ENCODE measurements around the gene SMC4.
"Not testable (repeated sequence)": the region's sequence is repeated elsewhere in the genome, so short reads cannot be mapped to it uniquely, and the experiment has no call there.

Gene SMC4

GRCh38 chr3:160447544-160447943 is 48.1 kb downstream of the SMC4 start:
- DNase-seq, result no peak

- peak; percentile 67 to 76 for DNase-seq
These were observed 49.6 kb downstream of the SMC4 start for GRCh38 chr3:160448845-160449635.

DNA sequence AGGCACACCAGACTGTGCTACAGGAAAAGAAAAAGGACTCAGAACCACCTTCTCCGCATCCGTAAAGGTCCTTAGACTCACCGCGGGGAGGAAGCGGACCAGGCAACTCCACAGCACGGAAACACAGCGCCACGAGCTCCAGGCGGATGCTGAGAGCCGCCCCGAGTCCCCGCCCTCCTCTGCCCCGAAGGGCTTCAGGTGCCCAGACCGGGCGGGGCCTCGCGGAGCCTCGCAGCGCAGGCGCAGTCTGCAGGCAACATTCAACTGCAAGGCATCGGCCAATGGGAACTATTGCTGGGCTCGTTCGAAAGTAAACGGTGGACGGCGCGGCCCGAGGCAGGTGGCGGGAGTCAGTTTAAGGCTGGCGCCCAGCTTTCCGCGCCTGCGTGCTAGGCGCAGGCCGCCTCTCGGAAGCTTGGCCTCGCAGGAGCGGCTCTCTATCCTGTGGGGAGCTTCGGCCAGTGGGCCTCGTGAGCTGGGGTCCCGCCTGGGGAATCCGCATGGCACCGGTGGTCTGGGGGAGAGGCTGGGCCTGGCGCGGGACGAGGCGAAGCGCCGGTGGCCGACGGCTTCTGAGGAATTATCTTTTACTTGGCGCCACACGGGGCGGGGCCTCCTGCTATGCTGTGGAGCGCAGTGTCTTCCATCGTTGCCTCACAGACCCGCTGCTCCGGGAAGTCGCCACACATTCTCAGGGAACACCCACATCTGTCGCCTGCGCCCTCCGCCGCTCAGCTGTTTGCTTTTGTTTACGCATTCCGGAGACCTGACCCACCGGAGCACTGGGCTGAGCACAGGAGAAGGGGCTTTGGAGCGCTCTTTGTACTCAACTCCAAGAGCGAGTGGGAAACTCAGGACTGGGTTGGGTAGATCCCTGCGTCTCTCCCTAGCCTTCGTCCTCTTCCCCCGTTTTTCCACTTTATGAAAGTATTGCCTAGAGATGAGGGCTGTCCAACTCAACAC is 50.5 kb downstream of the SMC4 start, which contains the start of gene TRIM59:
TSS of gene TRIM59 (minus strand) at position 151 of the 963 bp plus-strand sequence. CDS start 10,603 bp downstream, outside the sequence.
- peak; percentile 76 for DNase-seq

- DNase-seq, result no peak
These were observed 51.4 kb downstream of the SMC4 start for GRCh38 chr3:160450846-160451245.

DNA sequence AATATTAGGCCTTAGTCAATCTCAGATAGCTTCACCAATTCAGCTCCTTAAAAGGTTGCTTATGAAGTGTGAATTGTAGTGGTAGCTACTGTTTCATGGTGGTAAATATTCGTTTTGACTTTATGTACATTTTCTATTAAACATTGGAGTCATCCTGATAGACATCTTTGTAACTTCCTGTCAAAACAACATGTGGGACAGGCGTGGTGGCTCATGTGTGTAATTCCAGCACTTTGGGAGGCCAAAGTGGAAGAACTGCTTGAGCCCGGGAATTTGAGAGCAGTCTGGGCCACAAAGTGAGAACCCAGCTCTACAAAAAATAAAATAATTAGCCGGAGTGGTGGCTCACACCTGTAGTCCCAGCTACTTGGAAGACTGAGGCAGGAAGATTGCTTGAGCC is 52.2 kb downstream of the SMC4 start:
- DNase-seq, result no peak

DNA sequence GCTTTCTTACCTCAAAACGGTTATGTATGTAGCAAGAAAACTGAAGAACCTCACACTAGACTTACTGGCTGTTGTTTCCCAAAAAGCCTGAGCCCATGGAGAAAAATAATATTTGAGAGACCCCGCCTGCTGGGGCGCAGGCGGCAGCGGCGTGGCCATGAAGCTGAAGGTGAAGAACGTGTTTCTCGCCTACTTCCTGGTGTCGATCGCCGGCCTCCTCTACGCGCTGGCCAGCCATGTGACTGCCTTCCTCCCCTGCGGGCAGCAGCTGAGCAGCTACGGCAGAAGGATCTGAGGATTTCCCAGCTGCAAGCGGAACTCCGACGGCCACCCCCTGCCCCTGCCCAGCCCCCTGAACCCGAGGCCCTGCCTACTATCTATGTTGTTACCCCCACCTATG is 52.8 kb downstream of the SMC4 start:
- not testable (repeated sequence) for DNase-seq

DNA sequence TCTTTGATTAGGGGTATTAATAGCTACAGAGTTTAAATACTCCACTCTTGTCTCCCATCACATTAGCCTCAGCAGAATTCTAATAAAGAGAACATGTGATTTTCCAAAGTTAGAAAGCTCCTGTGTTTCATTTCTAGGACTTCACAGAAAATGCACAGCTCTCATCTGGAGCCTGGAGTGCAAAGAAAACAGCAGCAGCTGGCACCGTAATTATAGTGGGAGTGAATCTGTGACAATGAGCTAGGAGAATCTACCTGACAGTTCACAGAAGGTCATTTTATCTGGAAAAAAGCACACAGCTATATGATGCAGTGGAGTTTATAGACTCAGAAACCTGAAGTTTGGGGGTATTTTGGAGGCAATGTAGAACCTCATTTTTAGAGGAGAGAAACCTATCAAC is 55.5 kb downstream of the SMC4 start:
- no peak for DNase-seq

DNA sequence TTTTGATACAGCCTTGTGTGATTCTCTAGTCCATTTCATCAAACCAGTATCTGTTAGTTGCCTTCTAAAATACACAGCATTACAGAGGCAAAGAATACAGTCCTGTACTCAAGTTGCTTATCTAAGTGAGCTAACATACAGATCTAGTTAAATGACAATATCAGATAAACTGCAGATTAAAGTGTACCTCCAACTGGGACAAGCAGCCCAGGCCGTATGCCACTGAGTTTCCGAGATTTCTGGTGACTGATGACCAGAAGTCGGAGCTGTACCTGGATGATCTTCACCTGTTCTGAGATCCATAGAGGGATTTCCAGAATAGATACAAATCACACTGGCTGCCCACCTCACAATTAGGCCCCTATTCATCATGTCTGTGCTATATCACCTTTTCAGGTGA is 56.4 kb downstream of the SMC4 start:
- DNase-seq, result no peak

DNA sequence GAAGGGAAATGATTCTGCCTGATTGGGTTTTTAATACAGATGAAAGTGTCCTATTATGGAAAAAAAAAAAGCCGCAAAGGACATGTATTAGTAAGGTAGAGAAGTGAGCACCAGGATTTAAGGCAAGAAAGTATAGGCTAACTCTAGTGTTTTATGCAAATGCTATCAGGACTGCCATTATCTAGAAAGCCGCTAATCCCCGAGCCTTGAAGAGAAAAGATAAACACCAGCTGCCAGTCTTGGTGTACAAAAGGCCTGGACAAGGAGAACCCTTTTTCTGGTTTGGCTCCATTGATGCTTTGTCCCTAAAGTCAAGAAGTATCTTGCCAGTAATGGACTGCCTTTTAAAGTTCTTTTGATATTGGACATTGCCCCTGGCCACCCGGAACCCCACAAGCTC is 58.7 kb downstream of the SMC4 start:
- no peak for DNase-seq

- DNase-seq, result no peak
These were observed 60.1 kb downstream of the SMC4 start for GRCh38 chr3:160459450-160459970.

DNA sequence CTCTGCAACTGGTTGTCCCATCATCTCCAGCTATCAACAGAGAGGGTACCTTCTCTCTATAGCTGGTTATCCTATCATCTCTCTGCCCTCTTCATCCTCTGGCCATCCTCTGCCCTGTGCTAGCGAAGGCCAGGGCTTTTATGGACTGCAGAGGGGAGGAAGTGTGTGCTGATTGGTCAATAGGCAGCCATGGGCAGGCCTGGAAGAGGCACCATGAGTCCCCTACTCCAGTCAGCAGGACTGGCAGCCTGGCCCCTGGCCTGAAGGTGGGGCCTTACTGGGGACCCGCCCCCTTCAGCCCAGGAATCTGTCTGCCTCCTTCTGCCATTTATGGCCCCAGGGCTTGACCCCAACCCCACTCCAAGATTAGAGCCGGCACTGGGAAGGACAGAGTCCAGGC is 60.6 kb downstream of the SMC4 start:
- no peak for DNase-seq

DNA sequence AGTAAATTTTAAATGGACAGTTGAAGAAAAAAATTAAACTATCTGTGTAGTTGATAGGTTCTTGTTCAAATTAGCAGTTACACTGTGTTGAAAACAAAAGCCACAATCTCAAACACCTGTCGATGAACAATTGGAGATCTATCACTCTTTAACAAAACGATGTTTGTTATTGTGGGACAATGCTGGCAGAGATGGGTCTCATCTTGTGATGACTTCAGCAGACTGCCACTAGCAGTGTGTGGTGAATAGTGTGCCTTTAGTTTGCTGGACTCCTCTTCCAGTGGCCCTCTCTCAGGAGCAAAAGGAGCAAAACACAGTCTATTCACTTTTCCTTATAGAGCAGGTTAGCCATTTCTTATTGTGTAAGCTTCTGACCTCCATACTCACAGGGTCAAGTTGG is 64.9 kb downstream of the SMC4 start:
- no peak for DNase-seq

GRCh38 chr3:160464971-160465370 is 65.5 kb downstream of the SMC4 start:
- DNase-seq, result no peak

DNA sequence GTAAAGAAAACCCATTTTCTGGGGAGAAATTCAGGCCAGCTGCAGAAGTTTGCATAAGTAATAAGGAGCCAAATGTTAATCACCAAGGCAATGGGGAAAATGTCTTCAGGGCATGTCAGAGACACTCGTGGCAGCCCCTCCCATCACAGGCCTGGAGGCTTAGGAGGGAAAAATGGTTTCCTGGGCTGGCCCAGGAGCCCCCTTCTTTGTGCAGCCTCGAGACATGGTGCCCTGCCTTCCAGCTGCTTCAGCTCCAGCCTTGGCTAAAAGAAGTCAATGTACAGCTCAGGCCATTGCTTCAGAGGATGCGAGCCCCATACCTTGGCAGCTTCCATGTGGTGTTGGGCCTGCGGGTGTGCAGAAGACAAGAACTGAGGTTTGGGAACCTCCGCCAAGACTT is 70.7 kb downstream of the SMC4 start:
- DNase-seq, result no peak

DNA sequence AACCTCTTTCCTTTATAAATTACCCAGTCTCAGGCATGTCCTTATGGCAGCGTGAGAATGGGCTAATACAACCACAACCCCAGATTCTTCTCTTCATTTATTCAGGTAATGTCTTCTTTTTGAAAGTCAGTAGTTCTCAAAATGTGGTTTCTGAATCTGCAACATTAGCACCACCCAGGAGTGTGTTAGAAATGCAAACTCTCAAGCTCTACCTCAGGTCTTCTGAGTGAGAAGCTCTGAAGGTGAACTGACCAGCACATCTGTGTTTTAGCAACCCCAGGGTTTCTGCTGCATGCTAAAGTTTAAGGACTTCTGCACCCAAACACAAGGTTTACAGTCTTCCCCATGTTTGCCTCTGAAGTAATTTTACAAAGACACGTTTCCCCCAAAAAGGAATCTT is 72.4 kb downstream of the SMC4 start:
- no peak for DNase-seq

DNA sequence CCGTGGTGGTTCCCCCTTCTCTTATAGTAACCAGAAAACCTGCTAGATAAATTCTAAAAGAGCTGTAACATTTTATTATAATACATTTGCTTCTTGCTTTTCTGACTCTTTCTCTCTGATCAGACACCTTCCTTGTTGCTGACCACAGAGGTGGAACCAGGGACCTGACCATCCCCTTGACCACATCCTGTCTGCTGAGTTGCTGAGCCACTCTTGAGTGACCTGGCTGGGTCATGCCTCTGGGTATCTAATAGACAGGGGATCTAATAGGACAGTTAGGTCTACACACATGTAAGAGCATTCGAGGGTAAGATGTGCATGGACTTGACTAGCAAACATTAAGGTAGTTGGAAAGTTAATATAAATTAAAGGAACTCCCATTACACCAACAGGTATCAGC is 72.9 kb downstream of the SMC4 start:
- no peak for DNase-seq

DNA sequence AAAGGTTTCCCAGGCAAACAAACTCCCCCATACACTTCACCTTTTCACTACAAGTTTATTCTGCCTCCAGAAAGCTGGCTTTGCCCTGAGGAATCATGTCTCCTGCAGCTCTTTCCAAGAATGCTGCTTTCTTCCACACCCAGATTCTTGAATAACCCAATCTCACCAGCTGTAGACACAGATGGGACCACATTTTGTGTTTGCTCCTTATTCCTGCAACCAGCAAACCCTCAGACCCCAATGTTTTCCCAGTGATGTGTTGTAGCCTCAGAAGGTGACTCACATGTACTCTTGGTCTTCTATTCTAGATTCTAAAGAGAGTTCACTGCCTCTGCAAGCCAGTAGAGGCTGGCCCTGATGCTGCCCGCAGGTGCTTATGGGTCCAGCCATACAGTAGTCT is 73.8 kb downstream of the SMC4 start:
- no peak for DNase-seq

GRCh38 chr3:160473978-160474377 is 74.5 kb downstream of the SMC4 start:
- DNase-seq, result no peak

- DNase-seq, result no peak
These were observed 75.0 kb downstream of the SMC4 start for GRCh38 chr3:160474416-160474838.

GRCh38 chr3:160475153-160475552 is 75.7 kb downstream of the SMC4 start:
- no peak for DNase-seq

GRCh38 chr3:160475884-160476283 is 76.4 kb downstream of the SMC4 start:
- DNase-seq, result no peak

GRCh38 chr3:160477750-160478149 is 78.3 kb downstream of the SMC4 start:
- no peak for DNase-seq

GRCh38 chr3:160478338-160478737 is 78.9 kb downstream of the SMC4 start:
- DNase-seq, result no peak

DNA sequence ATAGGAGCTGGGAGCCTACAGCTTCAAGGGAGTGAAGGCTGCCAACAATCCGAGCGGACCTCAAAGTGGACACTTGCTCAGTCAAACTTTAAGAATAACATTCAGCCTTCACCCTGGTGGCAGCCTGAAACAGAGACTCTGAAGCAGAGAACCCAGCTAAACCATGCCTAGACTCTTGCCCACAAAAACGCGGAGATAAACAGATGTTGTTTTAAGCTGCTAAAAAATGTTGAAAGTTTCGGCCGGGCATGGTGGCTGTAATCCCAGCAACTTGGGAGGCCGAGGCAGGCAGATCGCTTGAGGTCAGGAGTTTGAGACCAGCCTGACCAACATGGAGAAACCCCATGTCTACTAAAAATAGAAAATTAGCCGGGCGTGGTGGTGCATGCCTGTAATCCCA is 79.9 kb downstream of the SMC4 start:
- DNase-seq, result no peak
